GM21515 (cell line): ENCODE measurements around the gene LPCAT1.

ENCODE experiments used
- ATAC-seq: cut with Tn5 transposase; IDR thresholded peaks from one replicate; pipeline ENCODE4 v1.9.1; 2021; ENCODE audit not compliant: unreplicated experiment

Gene LPCAT1

DNA sequence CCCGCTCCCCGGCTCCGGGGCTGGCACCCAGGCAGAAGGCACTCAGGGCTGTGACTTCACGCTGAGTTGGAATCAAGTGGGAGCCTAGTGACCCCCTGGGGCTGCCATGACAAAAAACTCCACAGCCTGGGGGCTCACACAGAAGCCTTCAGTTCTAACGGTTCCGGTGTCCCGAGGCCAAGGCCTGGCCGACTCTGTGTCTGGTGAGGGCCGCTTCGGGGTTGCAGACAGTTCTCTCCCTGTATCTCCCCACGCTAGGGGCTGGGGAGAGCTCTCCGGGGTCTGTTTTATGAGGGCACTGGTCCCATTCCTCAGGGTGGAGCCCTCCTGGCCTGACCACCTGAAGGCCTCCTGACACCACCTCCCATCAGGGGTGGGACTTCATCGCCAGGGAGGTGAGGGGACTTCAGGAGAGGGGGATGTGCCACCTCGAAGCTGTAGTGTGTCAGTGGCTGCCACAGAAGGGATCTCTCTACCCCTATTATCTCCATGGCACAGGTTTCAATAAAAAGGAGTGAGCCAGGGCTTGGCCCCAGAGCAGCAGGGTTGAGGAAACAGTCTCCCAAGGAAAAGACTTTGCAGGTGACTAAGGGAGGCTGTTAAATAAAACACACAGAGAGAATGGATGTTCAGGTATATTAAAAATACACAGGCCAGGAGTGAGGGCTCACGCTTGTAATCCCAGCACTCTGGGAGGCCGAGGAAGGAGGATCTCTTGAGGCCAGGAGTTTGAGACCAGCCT, 77.0 kb downstream of the LPCAT1 start:
- no peak for ATAC-seq

- ATAC-seq: no peak
These were observed 77.8 kb downstream of the LPCAT1 start for GRCh38 chr5:1445689-1446601.

GRCh38 chr5:1445313-1445688, 78.5 kb downstream of the LPCAT1 start, which contains the start of gene SLC6A3:
Gene SLC6A3 (minus strand): TSS chr5:1445440. CDS start chr5:1443197, 2,243 bp downstream.
- no peak for ATAC-seq

DNA sequence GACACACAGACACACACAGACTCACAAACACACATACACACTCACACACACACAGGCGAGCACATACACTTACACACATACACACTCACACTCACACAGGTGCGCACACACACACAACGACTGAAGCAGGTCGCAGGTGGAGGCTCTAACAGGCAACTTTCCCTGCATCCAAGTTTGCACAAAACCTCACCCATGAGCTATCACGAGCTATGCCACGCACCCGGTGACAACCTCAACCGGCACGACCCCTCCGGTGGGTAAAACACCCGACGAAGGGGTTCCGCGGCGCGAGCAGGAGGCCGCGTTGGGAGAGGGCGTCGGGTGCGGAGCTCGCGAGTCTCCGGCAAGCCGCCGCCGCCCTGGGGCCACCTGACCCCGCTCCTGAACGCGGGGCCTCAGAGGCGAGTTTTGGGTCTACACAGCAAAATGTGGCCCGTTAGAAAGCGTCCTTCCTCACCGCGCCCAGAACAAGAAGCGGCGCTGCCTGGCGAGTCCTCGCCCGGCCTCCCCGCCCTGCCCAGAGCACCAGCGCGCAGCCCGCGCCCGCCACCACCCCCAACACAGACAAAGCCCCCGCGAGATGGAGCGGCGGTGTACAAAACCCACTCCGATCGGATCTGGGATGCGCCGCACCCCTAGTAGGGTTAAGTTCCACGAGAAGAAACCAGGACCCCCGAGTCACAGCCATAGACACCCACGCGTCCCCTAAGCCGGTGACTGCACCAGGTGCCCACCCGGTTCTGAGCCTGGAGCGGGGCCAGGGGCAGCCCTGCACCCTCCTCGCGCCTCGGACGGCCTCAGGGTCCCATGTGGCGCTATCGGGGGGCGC, 79.2 kb downstream of the LPCAT1 start:
- ATAC-seq: no peak

- no peak for ATAC-seq
These were observed 79.8 kb downstream of the LPCAT1 start for GRCh38 chr5:1443991-1444360.

DNA sequence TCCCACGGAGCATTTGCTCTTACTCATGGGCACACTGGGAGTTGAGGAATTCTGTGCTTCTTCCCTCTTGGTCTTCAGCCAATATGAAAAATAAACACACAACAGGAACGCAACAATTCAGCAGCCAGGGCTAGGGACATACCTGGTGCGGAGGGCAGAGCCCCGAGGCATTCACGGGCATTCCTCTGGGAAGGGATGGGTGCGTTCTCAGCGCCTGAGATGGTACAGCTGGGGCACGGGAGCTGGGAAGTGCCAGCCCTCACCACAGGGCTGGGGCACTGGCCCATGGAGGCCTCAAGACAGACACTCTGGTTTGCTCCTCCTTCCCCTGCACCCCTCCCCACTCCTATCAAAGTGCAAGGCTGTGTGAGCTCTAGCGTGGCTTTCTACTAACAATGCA, 80.6 kb downstream of the LPCAT1 start:
- ATAC-seq: no peak

- no peak for ATAC-seq
These were observed 81.3 kb downstream of the LPCAT1 start for GRCh38 chr5:1442222-1443145.

DNA sequence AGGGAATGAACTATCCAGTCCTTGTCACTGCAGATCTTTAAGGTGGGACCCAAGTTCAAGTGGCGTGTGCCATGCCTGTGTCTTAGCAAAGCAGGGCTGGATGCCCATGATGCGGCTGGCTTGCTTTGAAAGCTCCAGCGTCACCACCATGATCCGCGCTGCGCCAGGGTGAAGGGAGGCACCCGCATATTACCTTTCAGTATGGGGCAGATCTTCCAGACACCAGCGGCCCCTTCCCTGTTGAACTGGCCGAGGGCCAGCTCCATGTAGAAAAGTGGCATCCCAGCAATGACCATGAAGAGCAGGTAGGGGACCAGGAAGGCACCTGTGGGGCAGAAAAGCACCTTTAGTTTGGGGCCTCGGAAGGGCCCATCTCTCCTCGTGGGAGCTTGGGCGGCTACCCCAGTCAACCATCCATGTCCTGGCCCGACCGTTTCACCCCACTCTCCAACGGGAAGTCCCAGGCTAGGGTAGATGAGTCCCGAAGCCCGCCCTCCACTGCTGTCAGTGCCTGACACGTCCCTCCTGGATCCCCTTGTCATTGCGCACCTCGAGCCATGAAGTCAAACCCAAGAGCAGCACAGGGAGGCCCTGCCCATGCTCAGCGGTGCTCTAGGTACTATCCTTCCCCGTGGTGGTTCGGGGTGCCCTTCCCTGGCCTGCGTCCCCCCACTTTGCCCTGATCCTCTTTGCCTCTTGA, 82.4 kb downstream of the LPCAT1 start:
- ATAC-seq: no peak

DNA sequence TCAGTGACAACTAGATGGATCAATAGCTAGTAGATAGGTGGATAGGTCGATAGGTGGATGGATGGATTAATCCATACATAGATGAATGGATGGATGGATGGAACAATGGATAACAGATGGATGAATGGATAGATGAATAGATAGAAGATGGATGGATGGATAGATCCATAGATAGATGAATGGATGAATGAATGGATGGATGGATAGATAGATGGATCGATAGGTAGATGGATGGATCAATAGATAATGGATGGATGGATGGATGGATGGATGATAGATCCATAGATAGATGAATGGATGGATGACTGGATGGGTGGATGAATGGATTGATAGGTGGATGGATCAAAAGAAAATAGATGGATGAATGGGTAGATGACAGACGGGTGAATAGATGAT, 83.7 kb downstream of the LPCAT1 start:
- ATAC-seq: no peak

- ATAC-seq: no peak
These were observed 84.2 kb downstream of the LPCAT1 start for GRCh38 chr5:1439388-1440097.

DNA sequence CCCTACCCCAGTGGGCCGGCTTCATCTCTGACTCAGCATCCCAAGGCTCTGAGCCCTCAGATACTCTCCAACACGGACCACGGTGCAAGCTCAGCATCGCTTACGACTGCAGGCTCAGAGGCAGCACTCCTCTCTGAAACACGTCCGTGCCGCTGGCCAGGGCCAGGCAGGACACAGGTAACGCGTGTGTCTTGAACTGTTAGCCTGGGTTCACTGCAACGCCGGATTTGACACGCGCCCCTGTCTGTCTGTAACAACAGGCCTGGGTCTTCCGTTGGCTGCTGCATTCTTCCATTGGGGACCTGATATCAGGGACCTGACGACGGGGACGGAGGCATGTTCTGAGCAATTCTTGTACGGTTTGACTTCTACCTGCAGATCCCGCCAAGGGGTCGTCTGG, 84.9 kb downstream of the LPCAT1 start:
- no peak for ATAC-seq

DNA sequence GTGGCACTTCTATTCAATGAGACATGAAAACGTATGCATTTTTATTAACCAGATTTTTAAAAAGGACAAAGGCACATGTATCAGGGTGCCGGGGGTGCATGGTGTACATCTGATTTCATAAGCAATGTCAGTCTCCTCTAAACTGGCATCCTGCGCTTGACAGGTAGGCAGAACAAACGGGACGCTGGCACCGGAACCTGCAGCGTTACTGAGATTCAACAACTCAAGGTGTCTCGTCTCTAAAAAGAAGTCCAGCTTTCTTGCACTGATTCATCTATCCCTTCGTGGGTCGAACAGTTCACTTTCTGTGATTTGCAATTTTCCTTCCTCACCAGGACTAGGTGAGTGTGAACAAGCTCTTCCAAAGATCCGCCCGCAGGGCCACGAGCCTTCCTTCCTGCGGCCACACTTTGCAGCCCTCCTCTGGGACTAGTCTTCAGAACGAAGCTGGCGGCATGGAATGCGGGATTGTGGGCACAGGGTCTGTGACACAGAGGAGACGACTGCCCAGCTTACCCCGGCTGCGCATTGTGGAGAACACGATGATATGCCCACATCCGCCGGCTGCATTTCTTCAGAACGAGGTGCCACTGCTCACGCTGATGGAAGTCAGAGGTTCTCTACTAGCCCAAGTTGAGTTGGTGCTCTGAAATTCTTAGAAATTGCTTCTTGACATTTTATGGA, 85.7 kb downstream of the LPCAT1 start:
- ATAC-seq: no peak

- ATAC-seq: no peak
These were observed 86.4 kb downstream of the LPCAT1 start for GRCh38 chr5:1437226-1437829.

DNA sequence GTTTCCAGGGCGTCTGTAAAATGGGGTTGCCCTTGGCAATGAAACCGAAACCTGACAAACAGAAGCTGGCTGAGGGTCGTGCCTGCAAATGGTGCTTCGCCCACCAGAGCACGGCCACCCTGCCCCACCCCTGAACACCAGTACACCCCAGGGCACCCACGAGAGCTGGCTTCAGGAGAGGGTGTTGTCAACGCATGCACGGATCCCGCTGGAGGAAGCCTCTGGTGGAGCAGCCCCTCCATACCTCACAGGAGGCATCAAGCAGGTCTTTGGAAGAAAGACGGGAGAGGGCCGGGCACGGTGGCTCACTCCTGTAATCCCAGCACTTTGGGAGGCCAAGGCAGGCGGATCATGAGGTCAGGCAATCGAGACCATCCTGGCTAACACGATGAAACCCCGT, 87.1 kb downstream of the LPCAT1 start:
- no peak for ATAC-seq

DNA sequence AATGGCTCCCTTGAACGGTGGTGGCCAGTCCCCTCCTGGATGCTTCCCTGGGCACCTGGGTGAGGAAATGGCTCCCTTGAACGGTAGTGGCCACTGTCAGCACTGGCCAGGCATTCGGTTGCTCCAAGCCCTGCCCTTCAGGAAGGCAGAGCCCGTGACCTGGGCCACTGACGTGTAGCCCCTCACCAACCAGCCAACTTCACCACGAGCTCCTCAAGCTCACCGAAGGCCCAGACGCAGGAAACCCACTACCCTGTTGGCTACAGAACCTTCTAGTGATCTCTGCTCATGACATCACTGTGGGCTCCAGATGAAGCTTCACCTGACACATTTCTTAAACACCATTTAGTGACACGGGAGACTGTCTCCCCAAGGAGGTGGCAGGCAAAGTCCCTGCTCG, 87.7 kb downstream of the LPCAT1 start:
- no peak for ATAC-seq

GRCh38 chr5:1435369-1435768, 88.4 kb downstream of the LPCAT1 start:
- no peak for ATAC-seq

DNA sequence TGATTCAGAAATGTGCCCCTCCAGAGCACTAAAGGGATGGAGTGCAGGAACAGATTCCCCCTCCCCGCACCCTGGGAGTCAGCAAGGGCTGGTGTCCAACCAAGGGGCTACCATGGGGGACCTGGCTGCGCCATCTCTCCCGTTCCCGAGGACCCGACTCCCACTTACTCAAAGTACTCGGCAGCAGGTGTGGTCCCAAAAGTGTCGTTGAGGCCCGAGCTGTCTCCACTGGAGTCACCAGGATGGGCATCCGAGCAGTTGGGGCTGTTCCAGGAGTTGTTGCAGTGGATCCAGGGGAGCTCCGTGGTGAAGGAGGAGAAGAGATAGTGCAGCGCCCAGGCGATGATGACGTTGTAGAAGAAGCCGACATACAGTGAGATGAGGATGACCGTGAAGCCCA, 91.5 kb downstream of the LPCAT1 start:
- no peak for ATAC-seq

GRCh38 chr5:1431896-1432295, 91.9 kb downstream of the LPCAT1 start:
- no peak for ATAC-seq
